ENCODE measurements around the gene WIPF1.

WIPF1 gene

GRCh38 chr2:174590346-174590745 lies 7.3 kb downstream of the WIPF1 start:
- TF ChIP-seq TAF1 (IDR thresholded peaks at IDR 0.05; ENCODE audit: borderline replicate concordance, insufficient read depth, low read length) (no peak), POLR2AphosphoS5 (IDR thresholded peaks at IDR 0.05; ENCODE audit: low read depth, low read length) (no peak), FOXP2 (optimal IDR thresholded peaks at IDR 0.05; ENCODE audit: borderline replicate concordance, extremely low read depth, extremely low read length, insufficient read depth) (no peak), SIN3A (IDR thresholded peaks at IDR 0.05; ENCODE audit: borderline replicate concordance, insufficient read depth, low read length) (no peak), REST (IDR thresholded peaks at IDR 0.05; ENCODE audit: insufficient read depth in 1 of 2, low read depth in 2 of 2, low read length in 2 of 2) (no peak)

GRCh38 chr2:174589334-174589733 lies 8.3 kb downstream of the WIPF1 start:
- TF ChIP-seq TAF1 (IDR thresholded peaks at IDR 0.05; ENCODE audit: borderline replicate concordance, insufficient read depth, low read length) (no peak), FOXP2 (optimal IDR thresholded peaks at IDR 0.05; ENCODE audit: borderline replicate concordance, extremely low read depth, extremely low read length, insufficient read depth) (no peak), SIN3A (IDR thresholded peaks at IDR 0.05; ENCODE audit: borderline replicate concordance, insufficient read depth, low read length) (no peak), POLR2AphosphoS5 (IDR thresholded peaks at IDR 0.05; ENCODE audit: low read depth, low read length) (no peak), REST (IDR thresholded peaks at IDR 0.05; ENCODE audit: insufficient read depth in 1 of 2, low read depth in 2 of 2, low read length in 2 of 2) (no peak)

GRCh38 chr2:174588463-174588862 lies 9.1 kb downstream of the WIPF1 start:
- TF ChIP-seq TAF1 (IDR thresholded peaks at IDR 0.05; ENCODE audit: borderline replicate concordance, insufficient read depth, low read length) (no peak), POLR2AphosphoS5 (IDR thresholded peaks at IDR 0.05; ENCODE audit: low read depth, low read length) (no peak), REST (IDR thresholded peaks at IDR 0.05; ENCODE audit: insufficient read depth in 1 of 2, low read depth in 2 of 2, low read length in 2 of 2) (no peak), FOXP2 (optimal IDR thresholded peaks at IDR 0.05; ENCODE audit: borderline replicate concordance, extremely low read depth, extremely low read length, insufficient read depth) (no peak), SIN3A (IDR thresholded peaks at IDR 0.05; ENCODE audit: borderline replicate concordance, insufficient read depth, low read length) (no peak)

- TF ChIP-seq TAF1 (IDR thresholded peaks at IDR 0.05; ENCODE audit: borderline replicate concordance, insufficient read depth, low read length) (no peak), POLR2AphosphoS5 (IDR thresholded peaks at IDR 0.05; ENCODE audit: low read depth, low read length) (no peak), SIN3A (IDR thresholded peaks at IDR 0.05; ENCODE audit: borderline replicate concordance, insufficient read depth, low read length) (no peak), REST (IDR thresholded peaks at IDR 0.05; ENCODE audit: insufficient read depth in 1 of 2, low read depth in 2 of 2, low read length in 2 of 2) (no peak), FOXP2 (optimal IDR thresholded peaks at IDR 0.05; ENCODE audit: borderline replicate concordance, extremely low read depth, extremely low read length, insufficient read depth) (no peak)
Measured at GRCh38 chr2:174587579-174587978, 10.0 kb downstream of the WIPF1 start.

Data from PFSK-1 (cell line).